ENCODE measurements around the gene RIMS3.

DNA sequence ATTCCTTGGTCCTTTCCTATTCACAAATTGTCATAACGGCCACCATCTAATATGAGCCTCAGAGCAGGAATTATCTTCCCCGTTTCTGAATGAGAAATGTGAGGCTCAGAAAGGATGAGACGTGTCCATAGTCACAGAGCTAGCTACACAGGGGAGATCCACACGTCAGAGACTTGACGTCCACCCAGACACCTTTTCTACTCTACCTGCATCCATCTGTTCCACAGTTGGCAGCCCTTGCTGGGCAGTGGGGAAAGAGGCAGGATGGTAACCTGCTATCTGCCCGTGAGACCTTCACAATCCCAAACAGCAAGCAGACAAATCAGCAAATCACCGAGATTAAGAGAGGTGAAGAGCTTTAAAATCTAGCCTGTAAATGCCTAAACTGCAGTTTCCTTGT is 8.4 kb downstream of the RIMS3 start:
- TF ChIP-seq EP300 (IDR thresholded peaks at IDR 0.05) (no peak), POLR2A (IDR thresholded peaks at IDR 0.05) (no peak)

All from sigmoid colon (tissue), 4 donors.